ENCODE data around the gene USP48.

USP48 gene

GRCh38 chr1:21703318-21703963 is 79.5 kb downstream of the USP48 start:
- no peaks in the 10 kb centered on the region for H3K9me3 ChIP-seq (ENCODE audit: insufficient read depth, low read length)
- no peaks in the 10 kb centered on the region for H4K20me1 ChIP-seq (ENCODE audit: insufficient read depth, low read length)
- H3K36me3 ChIP-seq (replicated peaks; ENCODE audit: low read depth, low read length) = peaks cover 35% of the 10 kb centered on the region
- H3K27ac ChIP-seq (ENCODE audit: low read length) = no peak overlapping the region
- TF ChIP-seq EZH2phosphoT487 (IDR thresholded peaks at IDR 0.05; ENCODE audit: low read depth) = no peak
- TF ChIP-seq, protein P1, sequence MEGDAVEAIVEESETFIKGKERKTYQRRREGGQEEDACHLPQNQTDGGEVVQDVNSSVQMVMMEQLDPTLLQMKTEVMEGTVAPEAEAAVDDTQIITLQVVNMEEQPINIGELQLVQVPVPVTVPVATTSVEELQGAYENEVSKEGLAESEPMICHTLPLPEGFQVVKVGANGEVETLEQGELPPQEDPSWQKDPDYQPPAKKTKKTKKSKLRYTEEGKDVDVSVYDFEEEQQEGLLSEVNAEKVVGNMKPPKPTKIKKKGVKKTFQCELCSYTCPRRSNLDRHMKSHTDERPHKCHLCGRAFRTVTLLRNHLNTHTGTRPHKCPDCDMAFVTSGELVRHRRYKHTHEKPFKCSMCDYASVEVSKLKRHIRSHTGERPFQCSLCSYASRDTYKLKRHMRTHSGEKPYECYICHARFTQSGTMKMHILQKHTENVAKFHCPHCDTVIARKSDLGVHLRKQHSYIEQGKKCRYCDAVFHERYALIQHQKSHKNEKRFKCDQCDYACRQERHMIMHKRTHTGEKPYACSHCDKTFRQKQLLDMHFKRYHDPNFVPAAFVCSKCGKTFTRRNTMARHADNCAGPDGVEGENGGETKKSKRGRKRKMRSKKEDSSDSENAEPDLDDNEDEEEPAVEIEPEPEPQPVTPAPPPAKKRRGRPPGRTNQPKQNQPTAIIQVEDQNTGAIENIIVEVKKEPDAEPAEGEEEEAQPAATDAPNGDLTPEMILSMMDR (IDR thresholded peaks at IDR 0.05; ENCODE audit: low read depth, low read length) = peak; percentile 37
- no peak overlapping the region for H3K9ac ChIP-seq (ENCODE audit: low read length)
- no peaks in the 10 kb centered on the region for H3K79me2 ChIP-seq (ENCODE audit: low read length)
- no peaks in the 10 kb centered on the region for H3K4me1 ChIP-seq (ENCODE audit: low read length)
- H3K4me3 ChIP-seq (ENCODE audit: low read length) = no peak overlapping the region
- H3K4me2 ChIP-seq (ENCODE audit: low read length) = no peak overlapping the region
- H2AFZ ChIP-seq (ENCODE audit: low read depth, low read length) = no peak overlapping the region
- no peaks in the 10 kb centered on the region for H3K27me3 ChIP-seq (ENCODE audit: low read depth, low read length)

DNA sequence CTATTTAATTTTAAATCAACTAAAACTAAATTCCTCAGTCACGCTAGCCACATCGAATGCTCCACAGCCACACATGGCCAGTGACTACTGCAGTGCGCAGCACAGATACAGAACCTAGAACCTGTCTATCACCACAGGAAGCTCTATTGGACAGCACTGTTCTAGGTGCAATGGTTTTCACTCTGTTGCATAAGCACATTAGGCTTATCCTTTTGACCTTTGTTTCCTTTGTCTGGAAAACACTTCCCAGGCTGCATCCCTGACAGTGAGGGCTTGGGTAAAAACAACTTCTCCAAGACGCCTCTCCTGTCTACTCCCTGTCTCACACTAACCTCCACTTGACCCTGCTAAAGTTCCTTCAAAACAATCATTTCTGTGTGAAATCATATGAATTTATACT is 80.2 kb downstream of the USP48 start:
- Histone ChIP-seq H3K36me3 (replicated peaks; ENCODE audit: low read depth, low read length) (peaks cover 35% of the 10 kb centered on the region), H3K4me3 (ENCODE audit: low read length) (no peak overlapping the region), H4K20me1 (ENCODE audit: insufficient read depth, low read length) (no peaks in the 10 kb centered on the region), H3K9me3 (ENCODE audit: insufficient read depth, low read length) (no peaks in the 10 kb centered on the region), H3K9ac (ENCODE audit: low read length) (no peak overlapping the region), H3K79me2 (ENCODE audit: low read length) (no peaks in the 10 kb centered on the region), H3K4me2 (ENCODE audit: low read length) (no peak overlapping the region), H3K27me3 (ENCODE audit: low read depth, low read length) (no peaks in the 10 kb centered on the region), H3K4me1 (ENCODE audit: low read length) (no peaks in the 10 kb centered on the region), H3K27ac (ENCODE audit: low read length) (no peak overlapping the region), H2AFZ (ENCODE audit: low read depth, low read length) (no peak overlapping the region)
- TF ChIP-seq EZH2phosphoT487 (IDR thresholded peaks at IDR 0.05; ENCODE audit: low read depth) = no peak
- TF ChIP-seq, protein P1 (IDR thresholded peaks at IDR 0.05; ENCODE audit: low read depth, low read length) = no peak

GRCh38 chr1:21701401-21701800 is 81.5 kb downstream of the USP48 start:
- no peak overlapping the region for H3K4me2 ChIP-seq (ENCODE audit: low read length)
- no peak for TF ChIP-seq EZH2phosphoT487 (IDR thresholded peaks at IDR 0.05; ENCODE audit: low read depth)
- TF ChIP-seq, protein P1 (IDR thresholded peaks at IDR 0.05; ENCODE audit: low read depth, low read length) = no peak
- H3K79me2 ChIP-seq (ENCODE audit: low read length) = no peaks in the 10 kb centered on the region
- no peak overlapping the region for H3K27ac ChIP-seq (ENCODE audit: low read length)
- H3K9me3 ChIP-seq (ENCODE audit: insufficient read depth, low read length) = no peaks in the 10 kb centered on the region
- no peaks in the 10 kb centered on the region for H3K27me3 ChIP-seq (ENCODE audit: low read depth, low read length)
- no peaks in the 10 kb centered on the region for H4K20me1 ChIP-seq (ENCODE audit: insufficient read depth, low read length)
- H3K4me3 ChIP-seq (ENCODE audit: low read length) = no peak overlapping the region
- no peak overlapping the region for H2AFZ ChIP-seq (ENCODE audit: low read depth, low read length)
- H3K36me3 ChIP-seq (replicated peaks; ENCODE audit: low read depth, low read length) = peaks cover 35% of the 10 kb centered on the region
- H3K4me1 ChIP-seq (ENCODE audit: low read length) = no peaks in the 10 kb centered on the region
- no peak overlapping the region for H3K9ac ChIP-seq (ENCODE audit: low read length)

DNA sequence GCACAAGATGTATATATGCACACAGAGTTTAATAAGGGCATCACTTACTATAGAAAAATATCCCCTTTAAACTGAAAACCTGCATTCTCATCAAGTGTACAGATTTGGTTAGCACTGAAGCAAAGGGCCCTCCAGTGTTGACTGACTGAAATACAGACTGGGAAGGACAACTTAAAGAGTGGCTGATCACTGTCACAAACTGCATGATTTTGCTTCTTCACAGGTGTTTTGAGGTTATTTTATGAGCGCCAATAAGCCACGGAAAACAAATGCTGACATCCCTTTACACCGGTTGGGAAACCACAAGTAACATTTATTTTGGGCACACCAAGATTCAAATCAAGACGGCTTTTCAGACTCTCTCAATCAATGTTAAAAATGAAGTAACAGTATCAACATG is 82.9 kb downstream of the USP48 start:
- H3K9ac ChIP-seq (ENCODE audit: low read length) = no peak overlapping the region
- no peaks in the 10 kb centered on the region for H4K20me1 ChIP-seq (ENCODE audit: insufficient read depth, low read length)
- H3K4me1 ChIP-seq (ENCODE audit: low read length) = no peaks in the 10 kb centered on the region
- H3K79me2 ChIP-seq (ENCODE audit: low read length) = no peaks in the 10 kb centered on the region
- H3K36me3 ChIP-seq (replicated peaks; ENCODE audit: low read depth, low read length) = peaks cover 31% of the 10 kb centered on the region
- TF ChIP-seq EZH2phosphoT487 (IDR thresholded peaks at IDR 0.05; ENCODE audit: low read depth) = no peak
- TF ChIP-seq, protein P1 (IDR thresholded peaks at IDR 0.05; ENCODE audit: low read depth, low read length) = no peak
- H3K27me3 ChIP-seq (ENCODE audit: low read depth, low read length) = no peaks in the 10 kb centered on the region
- H3K4me3 ChIP-seq (ENCODE audit: low read length) = no peak overlapping the region
- no peak overlapping the region for H3K4me2 ChIP-seq (ENCODE audit: low read length)
- no peak overlapping the region for H3K27ac ChIP-seq (ENCODE audit: low read length)
- no peaks in the 10 kb centered on the region for H3K9me3 ChIP-seq (ENCODE audit: insufficient read depth, low read length)
- H2AFZ ChIP-seq (ENCODE audit: low read depth, low read length) = no peak overlapping the region
